Cerebellar cortex (tissue), 1 donor: ENCODE results near the gene IGF2BP2.
A peak's percentile ranks its signal among the peaks of the same experiment; 100 is the strongest.
"Not testable (repeated sequence)": the region's sequence is repeated elsewhere in the genome, so short reads cannot be mapped to it uniquely, and the experiment has no call there.

ENCODE experiments used
- DNase-seq: peaks from one replicate; pipeline ENCODE4 v3.0.0-alpha.2; 2015; ENCODE audit warnings: low spot score

IGF2BP2 gene

GRCh38 chr3:185711255-185711870 lies 113.5 kb downstream of the IGF2BP2 start:
- no peak for DNase-seq

DNA sequence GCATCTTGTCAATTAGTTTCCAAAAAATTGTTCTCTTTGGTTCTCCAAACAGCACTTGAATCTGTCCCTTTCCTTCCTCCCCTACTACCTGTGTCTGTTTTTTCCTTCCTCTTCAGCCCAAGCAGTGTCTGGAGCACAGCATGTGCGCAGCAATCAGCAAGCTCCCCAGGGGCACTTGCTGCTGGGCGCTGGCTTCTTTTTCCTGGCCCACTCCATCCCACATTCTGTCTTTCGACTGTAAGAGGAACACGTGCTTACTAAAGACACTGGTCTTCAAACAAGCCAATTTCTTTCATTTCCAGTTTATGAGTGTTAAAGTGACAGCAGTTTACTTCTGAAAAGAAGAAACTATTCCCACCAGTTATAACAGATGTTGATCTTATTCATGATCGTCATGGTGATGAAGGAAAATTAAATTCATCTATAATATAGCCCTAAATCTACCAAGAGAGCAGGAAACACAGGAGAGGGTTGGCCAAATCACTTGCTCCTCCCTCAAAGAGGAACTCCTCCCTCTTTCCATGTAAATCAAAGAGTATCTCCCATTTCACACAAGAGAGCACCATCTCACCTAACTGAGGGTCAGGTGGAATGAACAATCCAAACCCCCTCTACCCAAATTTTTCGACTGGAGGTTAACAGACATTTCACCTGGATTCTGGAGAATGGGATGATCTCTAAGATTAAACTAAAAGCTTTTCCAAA lies 115.4 kb downstream of the IGF2BP2 start:
- no peak for DNase-seq

GRCh38 chr3:185708392-185708791 lies 116.5 kb downstream of the IGF2BP2 start:
- no peak for DNase-seq

GRCh38 chr3:185705498-185705897 lies 119.3 kb downstream of the IGF2BP2 start:
- no peak for DNase-seq

GRCh38 chr3:185702262-185703225 lies 122.3 kb downstream of the IGF2BP2 start:
- DNase-seq = peak; percentile 29

GRCh38 chr3:185701611-185702261 lies 123.1 kb downstream of the IGF2BP2 start:
- DNase-seq = peak; percentile 52

GRCh38 chr3:185699927-185700326 lies 124.9 kb downstream of the IGF2BP2 start:
- DNase-seq = peak; percentile 64

GRCh38 chr3:185697228-185697627 lies 127.6 kb downstream of the IGF2BP2 start:
- not testable (repeated sequence) for DNase-seq

DNA sequence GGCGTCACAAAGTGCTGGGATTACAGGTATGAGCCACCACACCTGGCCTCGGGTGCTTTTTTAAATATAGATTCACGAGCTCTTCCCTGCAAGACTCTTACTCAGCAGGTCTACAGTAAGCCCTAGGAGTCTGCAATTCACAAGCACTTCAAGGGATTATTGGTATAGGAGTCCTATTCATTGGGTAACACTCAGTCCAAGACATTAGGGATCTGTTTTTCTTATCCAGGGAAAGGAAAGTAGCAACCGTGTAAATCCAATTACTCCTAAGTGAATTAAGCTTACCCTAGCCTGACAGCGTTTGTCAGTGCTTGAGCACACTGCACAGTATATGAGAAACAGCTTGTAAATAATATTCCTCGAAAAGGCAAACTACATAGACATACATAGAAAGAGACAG lies 128.8 kb downstream of the IGF2BP2 start:
- no peak for DNase-seq

DNA sequence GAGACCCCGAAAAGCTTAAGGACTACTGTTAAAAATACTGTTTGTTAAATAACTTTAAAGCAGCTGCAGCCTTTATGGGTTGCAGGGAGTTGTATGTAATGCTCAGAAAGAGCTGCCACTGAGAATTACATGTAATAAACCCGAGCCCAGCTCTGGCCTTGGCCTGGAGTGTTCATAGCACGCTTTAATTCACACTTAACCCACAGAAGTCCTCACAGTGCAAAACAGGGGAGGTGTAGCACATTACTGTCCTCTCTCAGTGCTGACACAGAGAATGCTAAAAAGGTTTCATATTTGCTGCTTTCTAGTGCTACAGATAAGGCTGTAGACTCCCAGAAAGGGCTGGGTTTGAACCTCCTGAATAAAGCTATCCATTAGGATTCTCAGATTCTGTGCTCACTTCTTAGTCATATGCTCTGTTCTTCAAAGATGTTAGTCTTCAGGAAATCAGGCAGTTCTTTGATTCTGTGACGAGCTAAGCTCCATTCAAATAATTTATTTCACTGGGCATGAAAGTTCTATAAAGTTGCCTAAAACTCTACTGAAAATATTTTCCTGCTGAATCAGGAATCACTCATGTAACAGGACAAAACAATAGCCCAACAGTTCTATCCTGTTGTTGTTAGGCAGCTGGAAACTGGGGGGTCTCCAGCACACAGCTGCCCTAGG lies 130.7 kb downstream of the IGF2BP2 start:
- DNase-seq = no peak

GRCh38 chr3:185691622-185692021 lies 133.2 kb downstream of the IGF2BP2 start:
- no peak for DNase-seq

- DNase-seq = no peak
Measured at GRCh38 chr3:185687271-185687878, 137.5 kb downstream of the IGF2BP2 start.

- DNase-seq = no peak
Measured at GRCh38 chr3:185685231-185686035, 139.4 kb downstream of the IGF2BP2 start.

GRCh38 chr3:185680231-185680630 lies 144.6 kb downstream of the IGF2BP2 start:
- DNase-seq = peak; percentile 43

- DNase-seq = no peak
Measured at GRCh38 chr3:185678027-185678426, 146.8 kb downstream of the IGF2BP2 start.

DNA sequence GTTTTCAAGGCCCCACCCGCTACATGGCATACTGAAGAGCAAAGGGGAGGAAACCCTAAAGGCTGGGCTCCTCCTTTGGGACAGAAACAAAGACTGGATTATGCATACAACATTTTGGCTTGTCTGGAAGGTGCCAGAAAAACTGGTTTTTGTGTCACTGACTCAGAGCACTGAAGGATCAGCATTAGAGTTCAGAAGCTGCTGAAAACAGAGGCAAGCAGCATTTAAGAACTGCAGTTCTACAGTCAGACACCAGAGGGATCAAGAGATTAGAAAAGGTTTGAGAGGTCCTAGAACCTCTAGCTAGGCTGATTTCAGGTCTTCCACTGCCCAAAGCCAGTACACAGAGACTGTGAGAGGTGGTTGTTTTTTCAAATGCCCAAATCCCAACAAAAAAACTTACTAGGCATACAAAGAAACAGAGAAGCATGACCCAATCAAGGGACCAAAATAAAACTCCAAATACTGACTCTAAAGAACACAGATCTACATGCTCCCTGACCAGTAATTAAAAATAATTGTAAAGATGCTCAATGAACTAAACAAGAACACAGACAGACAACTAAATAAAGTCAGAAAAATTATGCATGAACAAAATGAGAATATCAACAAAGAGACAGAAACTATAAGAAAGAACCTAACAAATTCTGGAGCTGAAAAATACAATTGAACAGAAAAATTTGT lies 147.6 kb downstream of the IGF2BP2 start:
- DNase-seq = peak; percentile 81

- no peak for DNase-seq
Measured at GRCh38 chr3:185667574-185667973, 157.3 kb downstream of the IGF2BP2 start.

DNA sequence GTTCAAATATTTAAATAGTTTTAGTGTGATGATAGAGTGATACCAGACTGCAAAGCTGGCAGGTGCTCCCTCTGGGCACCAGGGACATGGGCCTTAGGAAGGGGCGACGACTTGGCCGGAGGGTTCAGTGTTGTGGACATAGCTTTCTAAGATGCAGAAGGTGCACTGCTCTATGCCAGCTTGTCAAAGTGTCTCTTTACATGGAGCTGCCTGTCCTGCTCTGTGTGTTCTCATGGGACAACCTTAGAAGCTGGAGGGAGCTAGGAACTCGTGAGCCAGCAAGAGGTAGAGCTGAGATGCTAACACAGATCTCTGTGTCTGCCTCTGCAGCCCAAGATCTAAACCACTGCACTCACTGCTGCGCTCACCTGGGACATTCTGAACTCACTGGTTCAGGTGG lies 160.9 kb downstream of the IGF2BP2 start:
- no peak for DNase-seq

- no peak for DNase-seq
Measured at GRCh38 chr3:185661772-185662171, 163.1 kb downstream of the IGF2BP2 start.

DNA sequence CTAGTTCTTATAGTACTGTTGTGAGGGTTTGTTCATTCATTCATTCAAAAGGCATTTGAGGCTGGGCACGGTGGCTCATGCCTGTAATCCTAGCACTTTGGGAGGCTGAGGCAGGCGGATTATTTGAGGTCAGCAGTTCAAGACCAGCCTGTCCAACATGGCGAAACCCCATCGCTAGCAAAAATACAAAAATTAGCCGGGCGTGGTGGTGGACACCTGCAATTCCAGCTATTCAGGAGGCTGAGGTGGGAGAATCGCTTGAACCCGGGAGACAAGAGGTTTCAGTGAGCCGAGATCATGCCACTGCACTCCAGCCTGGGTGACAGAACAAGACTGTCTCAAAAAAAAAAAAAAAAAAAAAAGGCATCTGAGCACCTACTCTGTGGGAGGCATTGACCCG lies 163.5 kb downstream of the IGF2BP2 start:
- not testable (repeated sequence) for DNase-seq
